GM21576 (cell line): ENCODE measurements around the gene SLC22A12.
"Not testable (repeated sequence)": the region's sequence is repeated elsewhere in the genome, so short reads cannot be mapped to it uniquely, and the experiment has no call there.

ENCODE experiments used
- ATAC-seq: cut with Tn5 transposase; IDR thresholded peaks from one replicate; pipeline ENCODE4 v1.9.1; 2021; ENCODE audit warnings: mild to moderate bottlenecking, moderate library complexity; ENCODE audit not compliant: unreplicated experiment

Gene SLC22A12

GRCh38 chr11:64583296-64584262, 7.4 kb upstream of the SLC22A12 start:
- no peak for ATAC-seq

- ATAC-seq, result no peak
Measured at GRCh38 chr11:64585150-64585549, 5.9 kb upstream of the SLC22A12 start.

- no peak for ATAC-seq
Measured at GRCh38 chr11:64586366-64586765, 4.7 kb upstream of the SLC22A12 start.

GRCh38 chr11:64588701-64589100, 2.3 kb upstream of the SLC22A12 start:
- ATAC-seq, result no peak

GRCh38 chr11:64591257-64592233, 525 bp downstream of the SLC22A12 start:
- ATAC-seq, result no peak

- no peak for ATAC-seq
Measured at GRCh38 chr11:64592234-64592615, 1.2 kb downstream of the SLC22A12 start.

GRCh38 chr11:64592656-64593055, 1.6 kb downstream of the SLC22A12 start:
- ATAC-seq, result no peak

- ATAC-seq, result no peak
Measured at GRCh38 chr11:64593156-64594105, 2.4 kb downstream of the SLC22A12 start.

GRCh38 chr11:64594159-64594939, 3.3 kb downstream of the SLC22A12 start:
- no peak for ATAC-seq

GRCh38 chr11:64595922-64596321, 4.9 kb downstream of the SLC22A12 start:
- ATAC-seq, result not testable (repeated sequence)

GRCh38 chr11:64597671-64598101, 6.7 kb downstream of the SLC22A12 start:
- ATAC-seq, result no peak

- ATAC-seq, result no peak
Measured at GRCh38 chr11:64598106-64598796, 7.2 kb downstream of the SLC22A12 start.

- no peak for ATAC-seq
Measured at GRCh38 chr11:64598797-64599697, 8.0 kb downstream of the SLC22A12 start.

GRCh38 chr11:64599698-64600211, 8.7 kb downstream of the SLC22A12 start:
- ATAC-seq, result no peak

GRCh38 chr11:64600281-64600992, 9.4 kb downstream of the SLC22A12 start:
- no peak for ATAC-seq

GRCh38 chr11:64601605-64602465, 10.8 kb downstream of the SLC22A12 start:
- ATAC-seq, result no peak
